Measurements from ENCODE around the gene LMOD3.

The LMOD3 gene

GRCh38 chr3:69122403-69122802 is at the start of gene LMOD3:
Gene LMOD3 (minus strand): TSS chr3:69122595. CDS start chr3:69122386, 209 bp downstream.
- DNase-seq = no peak

GRCh38 chr3:69172058-69172457 is 49.7 kb upstream of the LMOD3 start:
- no peak for DNase-seq

GRCh38 chr3:69166446-69166845 is 44.1 kb upstream of the LMOD3 start:
- DNase-seq = no peak

GRCh38 chr3:69165744-69166143 is 43.3 kb upstream of the LMOD3 start:
- no peak for DNase-seq

- DNase-seq = no peak
Measured at GRCh38 chr3:69164296-69164695, 41.9 kb upstream of the LMOD3 start.

GRCh38 chr3:69162308-69162980 is 40.0 kb upstream of the LMOD3 start:
- no peak for DNase-seq

- no peak for DNase-seq
Measured at GRCh38 chr3:69161587-69162307, 39.4 kb upstream of the LMOD3 start.

GRCh38 chr3:69160525-69160924 is 38.1 kb upstream of the LMOD3 start:
- DNase-seq = no peak

GRCh38 chr3:69160107-69160506 is 37.7 kb upstream of the LMOD3 start:
- no peak for DNase-seq

GRCh38 chr3:69149586-69149985 is 27.2 kb upstream of the LMOD3 start:
- no peak for DNase-seq

GRCh38 chr3:69145688-69146087 is 23.3 kb upstream of the LMOD3 start:
- no peak for DNase-seq

- DNase-seq = peak; percentile 67
Measured at GRCh38 chr3:69144631-69145245, 22.3 kb upstream of the LMOD3 start.

- peak; percentile 72 for DNase-seq
Measured at GRCh38 chr3:69143612-69144011, 21.2 kb upstream of the LMOD3 start.

- DNase-seq = no peak
Measured at GRCh38 chr3:69142797-69143454, 20.5 kb upstream of the LMOD3 start.

- DNase-seq = peak; percentile 21
Measured at GRCh38 chr3:69142090-69142489, 19.7 kb upstream of the LMOD3 start.

GRCh38 chr3:69141313-69141712 is 18.9 kb upstream of the LMOD3 start:
- no peak for DNase-seq

GRCh38 chr3:69137412-69137811 is 15.0 kb upstream of the LMOD3 start:
- DNase-seq = no peak

- DNase-seq = no peak
Measured at GRCh38 chr3:69137005-69137404, 14.6 kb upstream of the LMOD3 start.

GRCh38 chr3:69130689-69131088 is 8.3 kb upstream of the LMOD3 start:
- no peak for DNase-seq

- DNase-seq = no peak
Measured at GRCh38 chr3:69129531-69129930, 7.1 kb upstream of the LMOD3 start.

- DNase-seq = no peak
Measured at GRCh38 chr3:69128509-69128908, 6.1 kb upstream of the LMOD3 start.

GRCh38 chr3:69126999-69127398 is 4.6 kb upstream of the LMOD3 start:
- no peak for DNase-seq

- no peak for DNase-seq
Measured at GRCh38 chr3:69126216-69126615, 3.8 kb upstream of the LMOD3 start.

- DNase-seq = no peak
Measured at GRCh38 chr3:69121950-69122349, 445 bp downstream of the LMOD3 start.
